ENCODE results near the gene XRCC6.

XRCC6 gene

GRCh38 chr22:41659941-41660340, 38.8 kb downstream of the XRCC6 start:
- Histone ChIP-seq H3K27me3 (ENCODE audit: insufficient read depth, low read length) (no peaks in the 10 kb centered on the region), H3K36me3 (ENCODE audit: control insufficient read depth in 1 of 2, insufficient read depth in 2 of 2, low read length in 2 of 2) (peaks cover 56 to 72% of the 10 kb centered on the region in 2 experiments), H2BK12ac (ENCODE audit: low read length) (no peak overlapping the region), H2BK120ac (ENCODE audit: insufficient read depth, low read length, poor library complexity) (no peak overlapping the region), H3K23ac (ENCODE audit: low read length) (no peak overlapping the region), H3K79me1 (ENCODE audit: low read length) (no peaks in the 10 kb centered on the region), H3K4me1 (ENCODE audit: control insufficient read depth in 1 of 2, insufficient read depth in 2 of 2, low read length in 2 of 2) (no peaks in the 10 kb centered on the region), H3K18ac (ENCODE audit: low read length) (no peak overlapping the region), H3K9ac (ENCODE audit: low read length) (no peak overlapping the region), H4K12ac (ENCODE audit: low read depth, low read length) (no peak overlapping the region), H3K4me3 (ENCODE audit: low read depth, low read length) (no peak overlapping the region), H2BK5ac (ENCODE audit: low read depth, low read length, poor library complexity) (no peak overlapping the region), H3K27ac (ENCODE audit: low read depth, low read length) (no peak overlapping the region), H2AK5ac (ENCODE audit: low read length) (no peak overlapping the region), H3K79me2 (ENCODE audit: control insufficient read depth, insufficient read depth, low read length, poor library complexity) (no peaks in the 10 kb centered on the region), H3K4ac (ENCODE audit: low read depth, low read length) (no peak overlapping the region), H3K9me3 (ENCODE audit: insufficient read depth, low read depth, low read length) (peaks cover 1% of the 10 kb centered on the region), H4K8ac (ENCODE audit: low read depth, low read length) (no peak overlapping the region), H3K14ac (ENCODE audit: low read length) (no peak overlapping the region), H4K91ac (ENCODE audit: low read depth, low read length) (no peak overlapping the region), H2AFZ (ENCODE audit: insufficient read depth, low read length, poor library complexity) (no peak overlapping the region), H3K4me2 (ENCODE audit: low read length) (no peak overlapping the region)
- no peak for DNase-seq
- WGBS (ENCODE audit: extremely low coverage, insufficient coverage, insufficient read length) = no CpG with 5 or more reads among the region's 1 CpG

GRCh38 chr22:41660416-41660815, 39.3 kb downstream of the XRCC6 start:
- no CpG with 5 or more reads among the region's 3 CpGs for WGBS (ENCODE audit: extremely low coverage, insufficient coverage, insufficient read length)
- Histone ChIP-seq H3K79me2 (ENCODE audit: control insufficient read depth, insufficient read depth, low read length, poor library complexity) (no peaks in the 10 kb centered on the region), H3K79me1 (ENCODE audit: low read length) (no peaks in the 10 kb centered on the region), H3K4me2 (ENCODE audit: low read length) (no peak overlapping the region), H3K27ac (ENCODE audit: low read depth, low read length) (no peak overlapping the region), H2AFZ (ENCODE audit: insufficient read depth, low read length, poor library complexity) (no peak overlapping the region), H4K8ac (ENCODE audit: low read depth, low read length) (no peak overlapping the region), H3K4ac (ENCODE audit: low read depth, low read length) (no peak overlapping the region), H2BK12ac (ENCODE audit: low read length) (no peak overlapping the region), H3K14ac (ENCODE audit: low read length) (no peak overlapping the region), H3K23ac (ENCODE audit: low read length) (no peak overlapping the region), H3K9ac (ENCODE audit: low read length) (no peak overlapping the region), H3K27me3 (ENCODE audit: insufficient read depth, low read length) (no peaks in the 10 kb centered on the region), H3K9me3 (ENCODE audit: insufficient read depth, low read depth, low read length) (peaks cover 1% of the 10 kb centered on the region), H3K18ac (ENCODE audit: low read length) (no peak overlapping the region), H4K12ac (ENCODE audit: low read depth, low read length) (no peak overlapping the region), H3K36me3 (ENCODE audit: control insufficient read depth in 1 of 2, insufficient read depth in 2 of 2, low read length in 2 of 2) (peaks cover 53 to 76% of the 10 kb centered on the region in 2 experiments), H2BK5ac (ENCODE audit: low read depth, low read length, poor library complexity) (no peak overlapping the region), H2AK5ac (ENCODE audit: low read length) (no peak overlapping the region), H3K4me3 (ENCODE audit: low read depth, low read length) (no peak overlapping the region), H2BK120ac (ENCODE audit: insufficient read depth, low read length, poor library complexity) (no peak overlapping the region), H3K4me1 (ENCODE audit: control insufficient read depth in 1 of 2, insufficient read depth in 2 of 2, low read length in 2 of 2) (no peaks in the 10 kb centered on the region), H4K91ac (ENCODE audit: low read depth, low read length) (no peak overlapping the region)
- no peak for DNase-seq

GRCh38 chr22:41661088-41661487, 40.0 kb downstream of the XRCC6 start:
- Histone ChIP-seq H4K91ac (ENCODE audit: low read depth, low read length) (no peak overlapping the region), H4K12ac (ENCODE audit: low read depth, low read length) (no peak overlapping the region), H3K4ac (ENCODE audit: low read depth, low read length) (no peak overlapping the region), H2BK120ac (ENCODE audit: insufficient read depth, low read length, poor library complexity) (no peak overlapping the region), H3K27ac (ENCODE audit: low read depth, low read length) (no peak overlapping the region), H2AK5ac (ENCODE audit: low read length) (no peak overlapping the region), H4K8ac (ENCODE audit: low read depth, low read length) (no peak overlapping the region), H3K18ac (ENCODE audit: low read length) (no peak overlapping the region), H2BK12ac (ENCODE audit: low read length) (no peak overlapping the region), H3K23ac (ENCODE audit: low read length) (no peak overlapping the region), H3K36me3 (ENCODE audit: control insufficient read depth in 1 of 2, insufficient read depth in 2 of 2, low read length in 2 of 2) (peaks cover 47 to 71% of the 10 kb centered on the region in 2 experiments), H3K27me3 (ENCODE audit: insufficient read depth, low read length) (no peaks in the 10 kb centered on the region), H3K4me1 (ENCODE audit: control insufficient read depth in 1 of 2, insufficient read depth in 2 of 2, low read length in 2 of 2) (no peaks in the 10 kb centered on the region), H3K79me1 (ENCODE audit: low read length) (no peaks in the 10 kb centered on the region), H3K4me2 (ENCODE audit: low read length) (no peak overlapping the region), H3K9ac (ENCODE audit: low read length) (no peak overlapping the region), H3K4me3 (ENCODE audit: low read depth, low read length) (no peak overlapping the region), H3K79me2 (ENCODE audit: control insufficient read depth, insufficient read depth, low read length, poor library complexity) (no peaks in the 10 kb centered on the region), H2BK5ac (ENCODE audit: low read depth, low read length, poor library complexity) (no peak overlapping the region), H3K9me3 (ENCODE audit: insufficient read depth, low read depth, low read length) (peaks cover 1% of the 10 kb centered on the region), H2AFZ (ENCODE audit: insufficient read depth, low read length, poor library complexity) (no peak overlapping the region), H3K14ac (ENCODE audit: low read length) (no peak overlapping the region)
- no peak for DNase-seq
- WGBS (ENCODE audit: extremely low coverage, insufficient coverage, insufficient read length) = no CpG with 5 or more reads among the region's 3 CpGs

DNA sequence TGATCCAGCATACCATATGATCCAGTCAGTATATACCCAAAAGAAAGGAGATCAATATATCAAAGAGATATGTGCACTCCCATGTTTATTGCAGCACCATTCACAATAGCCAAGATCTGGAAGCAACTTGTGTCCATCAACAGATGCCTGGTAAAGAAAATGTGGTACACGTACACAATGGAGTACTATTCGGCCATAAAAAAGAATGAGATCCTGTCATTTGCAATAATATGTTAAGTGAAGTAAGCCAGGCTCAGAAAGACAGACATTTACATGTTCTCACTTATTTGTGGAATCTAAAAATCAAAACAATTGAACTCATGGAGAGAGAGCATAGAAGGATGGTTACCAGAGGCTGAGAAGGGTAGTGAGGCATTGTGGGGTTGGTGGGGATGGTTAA, 40.6 kb downstream of the XRCC6 start:
- no peak overlapping the region for H2AFZ ChIP-seq (ENCODE audit: insufficient read depth, low read length, poor library complexity)
- no peak overlapping the region for H3K4me2 ChIP-seq (ENCODE audit: low read length)
- no peak overlapping the region for H3K4ac ChIP-seq (ENCODE audit: low read depth, low read length)
- H3K4me3 ChIP-seq (ENCODE audit: low read depth, low read length) = no peak overlapping the region
- no CpG with 5 or more reads among the region's 2 CpGs for WGBS (ENCODE audit: extremely low coverage, insufficient coverage, insufficient read length)
- no peak overlapping the region for H2AK5ac ChIP-seq (ENCODE audit: low read length)
- H4K12ac ChIP-seq (ENCODE audit: low read depth, low read length) = no peak overlapping the region
- no peak overlapping the region for H4K91ac ChIP-seq (ENCODE audit: low read depth, low read length)
- no peaks in the 10 kb centered on the region for H3K27me3 ChIP-seq (ENCODE audit: insufficient read depth, low read length)
- H3K79me2 ChIP-seq (ENCODE audit: control insufficient read depth, insufficient read depth, low read length, poor library complexity) = no peaks in the 10 kb centered on the region
- H2BK12ac ChIP-seq (ENCODE audit: low read length) = no peak overlapping the region
- no peak overlapping the region for H3K27ac ChIP-seq (ENCODE audit: low read depth, low read length)
- H3K14ac ChIP-seq (ENCODE audit: low read length) = no peak overlapping the region
- H3K9me3 ChIP-seq (ENCODE audit: insufficient read depth, low read depth, low read length) = peaks cover 1% of the 10 kb centered on the region
- H3K9ac ChIP-seq (ENCODE audit: low read length) = no peak overlapping the region
- H3K36me3 ChIP-seq (ENCODE audit: control insufficient read depth in 1 of 2, insufficient read depth in 2 of 2, low read length in 2 of 2) = peaks cover 44 to 67% of the 10 kb centered on the region in 2 experiments
- no peak overlapping the region for H2BK120ac ChIP-seq (ENCODE audit: insufficient read depth, low read length, poor library complexity)
- no peak overlapping the region for H4K8ac ChIP-seq (ENCODE audit: low read depth, low read length)
- H3K79me1 ChIP-seq (ENCODE audit: low read length) = no peaks in the 10 kb centered on the region
- H3K18ac ChIP-seq (ENCODE audit: low read length) = no peak overlapping the region
- no peaks in the 10 kb centered on the region for H3K4me1 ChIP-seq (ENCODE audit: control insufficient read depth in 1 of 2, insufficient read depth in 2 of 2, low read length in 2 of 2)
- no peak for DNase-seq
- H2BK5ac ChIP-seq (ENCODE audit: low read depth, low read length, poor library complexity) = no peak overlapping the region
- no peak overlapping the region for H3K23ac ChIP-seq (ENCODE audit: low read length)
